ENCODE results near the gene TEAD1.

The TEAD1 gene

GRCh38 chr11:12950670-12951069 is 276.4 kb downstream of the TEAD1 start:
- H3K36me3 ChIP-seq (ENCODE audit: control insufficient read depth, low read length): no peaks in the 10 kb centered on the region
- H3K4me1 ChIP-seq (ENCODE audit: control insufficient read depth, low read length): no peaks in the 10 kb centered on the region
- H4K20me1 ChIP-seq (ENCODE audit: control insufficient read depth, insufficient read depth, low read depth, low read length): no peaks in the 10 kb centered on the region
- H3K9me2 ChIP-seq (replicated peaks; ENCODE audit: control insufficient read depth, low read length): no peaks in the 10 kb centered on the region
- no peaks in the 10 kb centered on the region for H3F3A ChIP-seq (ENCODE audit: control insufficient read depth, insufficient read depth)
- no peak for TF ChIP-seq CTCF (IDR thresholded peaks at IDR 0.05; ENCODE audit: low read depth, low read length, poor library complexity, severe bottlenecking)
- no peak for TF ChIP-seq EZH2phosphoT487 (IDR thresholded peaks at IDR 0.05; ENCODE audit: borderline replicate concordance, low read length)
- H3K4me3 ChIP-seq (ENCODE audit: low read length): no peak overlapping the region
- no peaks in the 10 kb centered on the region for H3K27me3 ChIP-seq (ENCODE audit: control insufficient read depth, low read length)
- H3K4me2 ChIP-seq (ENCODE audit: low read length): no peak overlapping the region
- H3K9me3 ChIP-seq (ENCODE audit: control insufficient read depth, insufficient read depth, low read length): peaks cover 5% of the 10 kb centered on the region; the same call in 1 of the 2 replicates
- no peaks in the 10 kb centered on the region for H3K79me2 ChIP-seq (ENCODE audit: control insufficient read depth, low read length)
- no peak overlapping the region for H3K27ac ChIP-seq (ENCODE audit: low read depth, low read length)

- no peaks in the 10 kb centered on the region for H3K36me3 ChIP-seq (ENCODE audit: control insufficient read depth, low read length)
- H3K9me2 ChIP-seq (replicated peaks; ENCODE audit: control insufficient read depth, low read length): no peaks in the 10 kb centered on the region
- TF ChIP-seq CTCF (IDR thresholded peaks at IDR 0.05; ENCODE audit: low read depth, low read length, poor library complexity, severe bottlenecking): no peak
- TF ChIP-seq EZH2phosphoT487 (IDR thresholded peaks at IDR 0.05; ENCODE audit: borderline replicate concordance, low read length): no peak
- H3F3A ChIP-seq (ENCODE audit: control insufficient read depth, insufficient read depth): no peaks in the 10 kb centered on the region
- H3K4me3 ChIP-seq (ENCODE audit: low read length): no peak overlapping the region
- H3K9me3 ChIP-seq (ENCODE audit: control insufficient read depth, insufficient read depth, low read length): peaks cover 5% of the 10 kb centered on the region; the same call in 1 of the 2 replicates
- no peaks in the 10 kb centered on the region for H3K4me1 ChIP-seq (ENCODE audit: control insufficient read depth, low read length)
- H3K4me2 ChIP-seq (ENCODE audit: low read length): no peak overlapping the region
- H3K79me2 ChIP-seq (ENCODE audit: control insufficient read depth, low read length): no peaks in the 10 kb centered on the region
- H3K27me3 ChIP-seq (ENCODE audit: control insufficient read depth, low read length): no peaks in the 10 kb centered on the region
- no peak overlapping the region for H3K27ac ChIP-seq (ENCODE audit: low read depth, low read length)
- no peaks in the 10 kb centered on the region for H4K20me1 ChIP-seq (ENCODE audit: control insufficient read depth, insufficient read depth, low read depth, low read length)
Measured at GRCh38 chr11:12951376-12951775, 277.2 kb downstream of the TEAD1 start.

GRCh38 chr11:12952094-12952493 is 277.9 kb downstream of the TEAD1 start:
- Histone ChIP-seq H3K27me3 (ENCODE audit: control insufficient read depth, low read length) (no peaks in the 10 kb centered on the region), H4K20me1 (ENCODE audit: control insufficient read depth, insufficient read depth, low read depth, low read length) (no peaks in the 10 kb centered on the region), H3K27ac (ENCODE audit: low read depth, low read length) (no peak overlapping the region), H3K9me3 (ENCODE audit: control insufficient read depth, insufficient read depth, low read length) (peaks cover 5% of the 10 kb centered on the region; the same call in 1 of the 2 replicates), H3K4me2 (ENCODE audit: low read length) (no peak overlapping the region), H3K4me1 (ENCODE audit: control insufficient read depth, low read length) (no peaks in the 10 kb centered on the region), H3K79me2 (ENCODE audit: control insufficient read depth, low read length) (no peaks in the 10 kb centered on the region), H3K4me3 (ENCODE audit: low read length) (no peak overlapping the region), H3K9me2 (replicated peaks; ENCODE audit: control insufficient read depth, low read length) (no peaks in the 10 kb centered on the region), H3F3A (ENCODE audit: control insufficient read depth, insufficient read depth) (no peaks in the 10 kb centered on the region), H3K36me3 (ENCODE audit: control insufficient read depth, low read length) (no peaks in the 10 kb centered on the region)
- TF ChIP-seq EZH2phosphoT487 (IDR thresholded peaks at IDR 0.05; ENCODE audit: borderline replicate concordance, low read length) (no peak), CTCF (IDR thresholded peaks at IDR 0.05; ENCODE audit: low read depth, low read length, poor library complexity, severe bottlenecking) (no peak)
